ENCODE data around the gene MYO15A. TPM values are rescaled to one million over a fixed set of nuclear protein-coding genes. Genes with fewer than 3 reads are reported as not detected.

MYO15A gene
- total and polyA plus RNA-seq, 2 of the 4 experiments (the other 2 are of a cell fraction) = 0.18 to 1.1 TPM

DNA sequence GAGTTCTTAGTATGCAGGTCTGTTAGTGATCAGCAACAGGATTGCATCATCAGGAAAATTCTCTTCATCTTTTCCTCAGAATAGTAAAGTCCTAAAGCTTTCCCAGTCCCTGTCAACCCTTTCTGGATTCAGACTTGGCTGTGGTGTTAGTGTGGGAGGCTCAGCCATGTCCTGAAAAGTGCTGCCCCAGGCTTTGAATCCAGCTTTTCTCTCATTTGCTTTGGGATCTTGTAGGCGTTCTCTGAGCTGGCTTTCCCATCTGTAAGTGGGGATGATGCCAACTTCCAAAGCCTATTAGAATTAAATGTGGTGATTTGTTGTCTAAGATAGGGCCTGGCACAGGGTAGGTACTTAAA is 78.0 kb downstream of the MYO15A start:
- Histone ChIP-seq H3K9me3 (ENCODE audit: control insufficient read depth, insufficient read depth, low read length) (no peaks in the 10 kb centered on the region), H4K20me1 (ENCODE audit: insufficient read depth, low read length) (peaks cover 73% of the 10 kb centered on the region), H4K5ac (ENCODE audit: low read depth, low read length) (no peak overlapping the region), H4K91ac (ENCODE audit: insufficient read depth, low read depth, low read length) (no peak overlapping the region; the same call in 1 of the 2 replicates), H2AFZ (replicated peaks; ENCODE audit: low read length, poor library complexity) (no peak overlapping the region), H3K56ac (ENCODE audit: extremely low read depth, insufficient read depth, low read length) (0 out of 2 replicates have a peak overlapping the region, but pooled peaks have one; percentile 8), H2BK20ac (ENCODE audit: low read depth, low read length) (no peak overlapping the region), H3K23ac (ENCODE audit: low read depth, low read length) (peak overlapping the region; percentile 96), H3K27ac (ENCODE audit: insufficient read depth, low read length) (peak overlapping the region; percentile 53; the same call in 1 of the 2 replicates), H3K14ac (replicated peaks; ENCODE audit: low read depth, low read length) (peak overlapping the region; percentile 69), H3K9me1 (ENCODE audit: insufficient read depth, low read length) (peaks cover 44% of the 10 kb centered on the region), H3K4me2 (ENCODE audit: low read depth, low read length) (peak overlapping the region; percentile 89), H3K4me1 (ENCODE audit: control insufficient read depth, insufficient read depth, low read length) (peaks cover 37% of the 10 kb centered on the region), H3K27me3 (ENCODE audit: control insufficient read depth, insufficient read depth, low read length) (no peaks in the 10 kb centered on the region), H2BK15ac (ENCODE audit: low read depth, low read length) (no peak overlapping the region), H3K4ac (ENCODE audit: low read depth, low read length) (peak overlapping the region; percentile 22), H3K36me3 (ENCODE audit: control insufficient read depth, insufficient read depth, low read length) (peaks cover 29% of the 10 kb centered on the region), H3K18ac (ENCODE audit: low read depth, low read length) (no peak overlapping the region), H3K79me1 (ENCODE audit: low read depth in 1 of 2, low read length in 2 of 2) (peaks cover 17 to 75% of the 10 kb centered on the region in 2 experiments), H4K8ac (ENCODE audit: low read depth in 2 of 2, low read length in 2 of 2) (no peak overlapping the region), H2BK120ac (ENCODE audit: low read depth, low read length) (no peak overlapping the region), H3K4me3 (ENCODE audit: insufficient read depth, low read depth, low read length) (peak overlapping the region; percentile 51), H2AK5ac (ENCODE audit: low read depth, low read length) (peak overlapping the region; percentile 35), H3K9ac (ENCODE audit: low read depth, low read length) (peak overlapping the region; percentile 92), H2AK9ac (replicated peaks; ENCODE audit: low read depth, low read length, poor library complexity) (no peak overlapping the region), H2BK5ac (ENCODE audit: low read depth, low read length, poor library complexity, severe bottlenecking) (no peak overlapping the region)
- peak; percentile 47 for DNase-seq
- TF ChIP-seq FOS (IDR thresholded peaks at IDR 0.05; ENCODE audit: low read depth, low read length) = no peak
- TF ChIP-seq POLR2A (IDR thresholded peaks at IDR 0.05; ENCODE audit: low read depth, low read length) = no peak
- TF ChIP-seq MXI1 (IDR thresholded peaks at IDR 0.05; ENCODE audit: borderline replicate concordance, low read depth, low read length) = no peak
- TF ChIP-seq CEBPB (IDR thresholded peaks at IDR 0.05; ENCODE audit: low read depth, low read length) = peak; percentile 93
- in situ Hi-C loops (cut with MboI; ENCODE audit: low sequenced_read_pairs) = no loop called here
- dilution Hi-C loops (cut with HindIII; ENCODE audit: low sequenced_read_pairs, unreplicated experiment) = no loop called here
- CTCF ChIA-PET = no interaction called here
- no peak for ATAC-seq (ENCODE audit: low read depth)
- BruUV-seq (replicated peaks) = no TSS peak
- intact Hi-C loops (cut with micrococcal nuclease) = no loop called here
- POLR2A ChIA-PET (ENCODE audit: unreplicated experiment) = no interaction called here
- no CpG with 5 or more reads among the region's 1 CpG for WGBS, 2 experiments (ENCODE audit: extremely low coverage in 2 of 2, insufficient read length in 1 of 2)
